Cardiac muscle cell (in vitro differentiated cells and primary cell): ENCODE data around the gene ZDBF2. TPM values are rescaled to one million over a fixed set of nuclear protein-coding genes. Genes with fewer than 3 reads are reported as not detected.

Source experiments
- DNase-seq, 2 donors: peaks; one replicate each; pipeline versions ENCODE4 v3.0.0 to v3.0.0-alpha.2; 2010 to 2017; ENCODE audit warnings: low read depth in 1 of 2, low spot score in 1 of 2
- H3K27ac ChIP-seq: fragments of 200-600 bp; sonication (generic); 2 replicates; pipeline ENCODE4 v1.5.1; 2016
- H3K27me3 ChIP-seq: fragments of 200-600 bp; sonication (generic); 2 replicates; pipeline ENCODE4 v1.6.0; 2016; ENCODE audit warnings: control low read depth
- H3K36me3 ChIP-seq: fragments of 200-600 bp; sonication (generic); 2 replicates; pipeline ENCODE4 v1.5.1; 2016; ENCODE audit warnings: control low read depth
- H3K4me1 ChIP-seq: fragments of 200-600 bp; sonication (generic); 2 replicates; pipeline ENCODE4 v1.8.1; 2017; ENCODE audit warnings: low read depth, mild to moderate bottlenecking, mixed run types
- H3K4me3 ChIP-seq: fragments of 200-600 bp; sonication (generic); 2 replicates; pipeline ENCODE4 v1.5.1; 2016; ENCODE audit warnings: mild to moderate bottlenecking
- H3K9me3 ChIP-seq: fragments of 200-600 bp; sonication (generic); 2 replicates; pipeline ENCODE4 v1.5.1; 2017; ENCODE audit warnings: low read depth, mild to moderate bottlenecking, control low read depth
- polyA plus RNA-seq: library from polyadenylated mRNA; unstranded; fragments of >200 nt; fragmentation: Nextera tagmentation; extraction: Ambion mirVana; gene quantifications from 2 replicates; pipeline ENCODE4 v1.2.1, GENCODE V29; 2016
- total RNA-seq: library from RNA; depleted of rRNA; stranded (reverse); fragments of >200 nt; gene quantifications from 2 replicates; pipeline ENCODE4 v1.2.3, GENCODE V29; 2016
- TF ChIP-seq, protein P1 (sequence below): IDR thresholded peaks from 2 replicates; pipeline ENCODE4 v1.5.1; 2012; ENCODE audit warnings: low read depth, mild to moderate bottlenecking, low read length

The ZDBF2 gene
- total and polyA plus RNA-seq, 2 experiments from 2014 or later = 4.3 to 34.6 TPM

DNA sequence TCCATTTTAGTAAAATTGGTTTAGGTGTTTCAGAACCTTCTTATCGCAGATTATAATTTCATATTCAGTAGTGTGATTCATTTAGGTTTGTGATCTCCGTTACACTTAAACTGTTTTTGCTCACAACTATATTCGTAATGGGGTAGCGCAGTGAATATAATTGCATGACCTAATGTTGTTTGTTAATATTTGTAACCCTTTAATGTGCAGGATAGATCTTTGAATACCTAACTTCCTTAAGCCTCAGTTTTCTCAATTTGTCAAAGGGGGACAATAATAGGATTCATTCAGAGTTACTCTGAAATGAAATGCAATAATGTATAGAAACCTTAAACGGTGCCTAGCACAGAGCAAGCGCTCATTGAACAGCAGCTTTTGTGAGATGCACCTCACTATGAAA lies 558 bp upstream of the ZDBF2 start:
- DNase-seq = no peak
- no peaks in the 10 kb centered on the region for H3K4me1 ChIP-seq
- no peaks in the 10 kb centered on the region for H3K9me3 ChIP-seq
- H3K27ac ChIP-seq = peak overlapping the region; percentile 92
- peaks cover 99% of the 10 kb centered on the region for H3K27me3 ChIP-seq
- no peaks in the 10 kb centered on the region for H3K36me3 ChIP-seq
- peak overlapping the region; percentile 90 for H3K4me3 ChIP-seq
- TF ChIP-seq, protein P1, sequence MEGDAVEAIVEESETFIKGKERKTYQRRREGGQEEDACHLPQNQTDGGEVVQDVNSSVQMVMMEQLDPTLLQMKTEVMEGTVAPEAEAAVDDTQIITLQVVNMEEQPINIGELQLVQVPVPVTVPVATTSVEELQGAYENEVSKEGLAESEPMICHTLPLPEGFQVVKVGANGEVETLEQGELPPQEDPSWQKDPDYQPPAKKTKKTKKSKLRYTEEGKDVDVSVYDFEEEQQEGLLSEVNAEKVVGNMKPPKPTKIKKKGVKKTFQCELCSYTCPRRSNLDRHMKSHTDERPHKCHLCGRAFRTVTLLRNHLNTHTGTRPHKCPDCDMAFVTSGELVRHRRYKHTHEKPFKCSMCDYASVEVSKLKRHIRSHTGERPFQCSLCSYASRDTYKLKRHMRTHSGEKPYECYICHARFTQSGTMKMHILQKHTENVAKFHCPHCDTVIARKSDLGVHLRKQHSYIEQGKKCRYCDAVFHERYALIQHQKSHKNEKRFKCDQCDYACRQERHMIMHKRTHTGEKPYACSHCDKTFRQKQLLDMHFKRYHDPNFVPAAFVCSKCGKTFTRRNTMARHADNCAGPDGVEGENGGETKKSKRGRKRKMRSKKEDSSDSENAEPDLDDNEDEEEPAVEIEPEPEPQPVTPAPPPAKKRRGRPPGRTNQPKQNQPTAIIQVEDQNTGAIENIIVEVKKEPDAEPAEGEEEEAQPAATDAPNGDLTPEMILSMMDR = no peak

GRCh38 chr2:206275312-206276055 lies 1.0 kb downstream of the ZDBF2 start:
- peak in 1 of 2 donors; percentile 67 for DNase-seq
- Histone ChIP-seq H3K36me3 (no peaks in the 10 kb centered on the region), H3K9me3 (no peaks in the 10 kb centered on the region), H3K4me1 (peaks cover 10% of the 10 kb centered on the region), H3K27ac (peak overlapping the region; percentile 92), H3K27me3 (peaks cover 85% of the 10 kb centered on the region), H3K4me3 (peak overlapping the region; percentile 90)
- TF ChIP-seq, protein P1 = no peak

DNA sequence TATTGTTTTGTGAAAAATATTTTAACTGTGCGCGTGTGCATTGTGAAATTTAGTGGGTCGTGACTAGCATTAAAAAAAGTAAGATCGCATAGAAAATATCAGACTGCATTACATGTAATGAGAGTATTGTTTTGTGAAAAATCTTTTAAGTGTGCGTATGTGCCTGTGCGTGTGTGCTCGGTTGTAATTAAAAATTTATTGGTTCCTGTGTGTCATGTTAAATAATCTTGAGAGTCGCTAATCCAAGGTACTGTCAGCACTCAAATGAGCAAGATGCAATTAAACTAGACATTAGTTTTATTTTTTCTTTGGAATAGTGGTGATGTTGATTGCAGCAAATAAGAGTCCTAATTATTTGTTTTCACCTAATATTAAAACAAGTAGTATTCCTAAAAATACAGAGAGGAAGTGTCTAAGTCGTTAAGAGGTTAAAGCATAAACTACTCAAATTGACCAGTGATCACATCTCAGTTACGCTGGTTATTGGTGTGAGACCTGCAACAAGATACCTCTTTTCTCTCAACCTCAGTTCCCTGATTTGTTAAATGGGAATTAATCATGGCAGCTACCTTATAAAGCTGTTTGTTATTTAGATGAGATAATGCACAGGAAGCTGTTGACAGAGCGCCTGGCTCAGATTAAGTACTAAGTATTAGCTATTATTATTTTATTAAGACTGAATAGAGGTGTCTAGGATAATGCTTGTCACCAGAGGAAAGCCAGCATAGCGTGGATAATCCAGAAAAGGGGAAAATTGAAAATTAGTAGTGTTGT lies 1.9 kb downstream of the ZDBF2 start:
- TF ChIP-seq, protein P1 = no peak
- H3K4me3 ChIP-seq = peak overlapping the region; percentile 90
- no peak overlapping the region for H3K27ac ChIP-seq
- peaks cover 10% of the 10 kb centered on the region for H3K4me1 ChIP-seq
- peaks cover 76% of the 10 kb centered on the region for H3K27me3 ChIP-seq
- no peak for DNase-seq
- H3K36me3 ChIP-seq = peaks cover 2% of the 10 kb centered on the region
- H3K9me3 ChIP-seq = no peaks in the 10 kb centered on the region

GRCh38 chr2:206277503-206277902 lies 3.0 kb downstream of the ZDBF2 start:
- no peak overlapping the region for H3K4me3 ChIP-seq
- no peak overlapping the region for H3K27ac ChIP-seq
- H3K27me3 ChIP-seq = peaks cover 65% of the 10 kb centered on the region
- H3K36me3 ChIP-seq = peaks cover 12% of the 10 kb centered on the region
- TF ChIP-seq, protein P1 = no peak
- H3K9me3 ChIP-seq = no peaks in the 10 kb centered on the region
- peaks cover 10% of the 10 kb centered on the region for H3K4me1 ChIP-seq
- DNase-seq = no peak

DNA sequence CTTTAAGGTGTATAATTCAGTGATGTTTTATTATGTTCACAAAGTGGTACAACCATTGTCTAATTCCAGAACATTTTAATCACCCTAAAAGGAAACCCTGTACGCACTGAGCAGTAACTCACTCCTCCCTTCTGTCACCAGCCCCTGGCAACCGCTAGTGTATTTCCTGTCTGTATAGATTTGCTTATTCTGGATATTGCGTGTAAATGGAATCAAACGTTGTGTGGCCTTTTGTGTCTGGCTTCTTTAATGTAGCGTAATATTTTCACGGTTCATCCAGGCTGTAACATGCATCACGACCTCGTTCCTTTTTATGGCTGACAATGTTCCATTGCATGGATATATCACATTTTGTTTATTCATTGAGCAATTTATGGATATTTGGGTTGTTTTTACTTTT lies 8.3 kb downstream of the ZDBF2 start:
- TF ChIP-seq, protein P1 = no peak
- H3K4me3 ChIP-seq = no peak overlapping the region
- no peak overlapping the region for H3K27ac ChIP-seq
- H3K27me3 ChIP-seq = peaks cover 14% of the 10 kb centered on the region
- H3K4me1 ChIP-seq = peaks cover 10% of the 10 kb centered on the region
- DNase-seq = no peak
- H3K9me3 ChIP-seq = no peaks in the 10 kb centered on the region
- H3K36me3 ChIP-seq = peaks cover 12% of the 10 kb centered on the region
